GM19240 (cell line): ENCODE data around the gene FBXO46.
"Not testable (repeated sequence)": the region's sequence is repeated elsewhere in the genome, so short reads cannot be mapped to it uniquely, and the experiment has no call there.

ENCODE experiments used
- DNase-seq: peaks from one replicate; pipeline ENCODE4 v3.0.0; 2011; ENCODE audit warnings: low spot score; ENCODE audit not compliant: insufficient read length

Gene FBXO46

DNA sequence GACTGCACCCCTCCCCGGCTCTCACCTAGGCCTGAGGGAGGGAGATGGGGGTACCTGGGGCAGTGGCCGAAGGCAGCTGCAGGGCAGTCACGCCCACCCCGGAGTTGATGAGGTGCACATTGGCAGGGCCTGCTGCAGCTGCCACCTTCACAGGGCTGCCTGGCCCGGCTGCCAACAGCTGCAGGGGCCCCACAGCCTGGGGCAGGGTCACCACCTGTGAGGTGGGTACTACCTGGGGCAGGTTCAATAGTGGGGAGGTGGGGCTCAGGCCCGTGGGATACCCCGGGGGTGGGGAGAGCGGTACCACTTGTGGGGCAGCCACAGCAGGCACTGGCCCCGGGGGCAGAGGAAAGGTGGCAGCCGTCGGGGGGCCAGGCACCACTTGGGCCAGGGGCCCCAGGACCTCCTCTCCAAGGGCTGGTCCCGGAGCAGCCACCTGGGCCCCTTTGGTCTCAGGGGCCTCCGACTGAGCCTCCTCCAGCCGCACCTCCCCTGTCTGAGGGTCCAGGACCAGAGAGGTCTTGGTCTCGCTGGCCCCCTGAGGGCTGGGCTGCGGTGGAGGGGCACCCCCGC, 35.7 kb upstream of the FBXO46 start:
- no peak for DNase-seq

DNA sequence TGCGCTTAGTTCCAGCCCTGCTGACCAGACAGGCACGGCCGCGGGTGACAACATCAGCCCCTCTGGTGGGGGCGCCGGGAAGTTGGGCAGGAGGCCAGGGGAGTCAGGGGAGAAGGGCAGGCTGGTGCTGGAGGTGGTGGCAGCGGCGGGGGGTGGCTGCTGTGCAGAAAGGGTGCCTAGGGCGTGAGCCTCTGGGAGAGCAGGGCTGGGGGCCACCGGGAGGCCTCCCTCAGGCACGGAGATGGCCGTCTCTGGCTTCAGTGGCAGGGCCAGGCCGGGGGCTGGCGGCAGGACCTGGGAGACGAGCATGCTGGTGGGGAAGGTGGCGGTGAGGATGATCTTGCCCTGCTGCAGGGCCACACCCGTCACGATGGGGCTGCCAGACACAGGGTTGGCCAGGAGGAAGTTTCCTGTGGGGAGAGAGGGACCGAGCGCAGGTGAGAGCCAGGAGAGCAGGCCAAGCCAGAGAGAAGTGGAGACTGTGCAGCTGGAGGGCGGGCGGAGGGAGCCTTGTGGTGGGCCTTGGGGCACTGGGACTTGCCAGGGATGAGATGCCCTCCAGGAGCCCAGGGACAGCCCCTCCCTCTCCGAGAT, 35.1 kb upstream of the FBXO46 start:
- no peak for DNase-seq

DNA sequence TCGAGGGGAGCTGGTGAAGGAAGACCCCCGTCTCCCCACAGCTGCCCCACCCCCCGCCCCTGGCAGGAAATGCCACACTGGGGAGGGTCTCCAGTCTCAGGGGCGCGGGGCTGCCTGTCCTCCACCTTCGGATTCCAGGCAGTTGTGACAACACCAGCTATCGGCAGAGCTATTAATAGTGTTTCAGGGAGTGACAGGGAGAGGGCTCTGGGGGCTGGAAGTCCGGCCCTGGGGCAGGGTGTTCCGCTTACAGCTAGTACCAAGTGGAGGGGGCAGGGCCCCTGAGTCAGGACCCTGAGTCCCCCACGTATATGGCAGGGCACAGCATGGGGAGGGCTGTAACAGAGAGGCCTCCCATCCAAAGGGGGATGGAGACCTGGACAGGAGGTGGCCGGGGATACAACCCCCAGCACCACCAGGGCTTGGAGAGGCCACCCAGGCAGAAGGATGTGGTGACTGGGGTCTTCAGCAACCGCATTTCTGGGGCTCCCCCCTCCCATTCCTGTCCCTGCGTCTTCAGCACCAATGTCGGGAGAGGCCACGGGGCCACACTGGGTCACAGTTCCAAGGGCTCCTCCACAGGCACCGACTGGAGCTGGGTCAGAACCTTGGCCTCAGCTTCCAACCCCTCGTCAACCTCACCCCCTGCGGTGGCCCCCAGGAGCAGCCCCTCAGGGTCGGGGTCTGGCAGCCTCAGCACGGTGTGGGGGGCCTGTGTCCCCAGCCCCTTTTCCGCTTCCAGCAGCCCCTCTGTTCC, 34.4 kb upstream of the FBXO46 start:
- no peak for DNase-seq

GRCh38 chr19:45764475-45764874, 33.8 kb upstream of the FBXO46 start:
- DNase-seq, result no peak

- no peak for DNase-seq
These were observed 33.1 kb upstream of the FBXO46 start for GRCh38 chr19:45763691-45764294.

GRCh38 chr19:45762870-45763631, 32.4 kb upstream of the FBXO46 start:
- no peak for DNase-seq

- DNase-seq, result no peak
These were observed 31.0 kb upstream of the FBXO46 start for GRCh38 chr19:45761714-45762113.

GRCh38 chr19:45758921-45759320, 28.2 kb upstream of the FBXO46 start:
- no peak for DNase-seq

- DNase-seq, result no peak
These were observed 27.0 kb upstream of the FBXO46 start for GRCh38 chr19:45757695-45758094.

DNA sequence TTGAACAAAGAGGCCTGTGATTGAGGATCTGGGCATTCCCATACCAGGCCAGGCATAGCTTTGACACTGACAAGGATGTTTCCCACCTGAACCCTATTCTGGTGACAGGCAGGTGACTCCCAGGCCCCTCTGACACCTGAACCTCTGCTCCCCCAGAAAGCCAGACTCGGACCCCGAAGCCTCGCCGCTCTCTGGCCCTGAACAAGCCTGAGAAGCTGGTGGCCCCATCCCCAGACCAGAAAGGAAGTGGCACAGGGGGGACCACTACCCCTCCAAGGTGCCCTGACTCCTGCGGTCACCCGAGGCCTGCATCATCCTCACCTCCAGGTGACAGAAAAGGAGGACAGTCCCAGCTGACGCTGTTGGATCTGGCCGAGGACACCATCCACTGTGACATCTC, 23.6 kb upstream of the FBXO46 start:
- DNase-seq, result no peak

DNA sequence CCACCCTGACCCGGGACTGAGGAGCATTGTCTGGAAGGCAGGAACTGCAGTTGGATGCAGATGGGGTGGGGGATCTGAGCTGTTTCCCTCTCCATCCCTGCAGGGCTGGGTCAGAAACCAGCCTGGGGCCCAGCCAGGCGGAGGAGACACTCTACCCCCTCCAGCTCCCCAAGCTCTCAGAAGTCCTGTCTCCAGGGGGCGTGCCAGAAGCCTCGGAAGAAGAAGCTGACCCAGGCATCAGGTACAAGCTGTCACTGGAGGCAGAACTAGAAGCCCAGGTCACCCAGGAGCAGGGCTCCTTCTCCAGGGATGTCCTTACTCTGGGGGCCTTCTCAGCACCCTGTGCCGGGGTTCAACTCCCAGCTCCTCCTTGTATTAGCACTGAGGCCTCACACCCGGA, 22.9 kb upstream of the FBXO46 start:
- DNase-seq, result no peak

DNA sequence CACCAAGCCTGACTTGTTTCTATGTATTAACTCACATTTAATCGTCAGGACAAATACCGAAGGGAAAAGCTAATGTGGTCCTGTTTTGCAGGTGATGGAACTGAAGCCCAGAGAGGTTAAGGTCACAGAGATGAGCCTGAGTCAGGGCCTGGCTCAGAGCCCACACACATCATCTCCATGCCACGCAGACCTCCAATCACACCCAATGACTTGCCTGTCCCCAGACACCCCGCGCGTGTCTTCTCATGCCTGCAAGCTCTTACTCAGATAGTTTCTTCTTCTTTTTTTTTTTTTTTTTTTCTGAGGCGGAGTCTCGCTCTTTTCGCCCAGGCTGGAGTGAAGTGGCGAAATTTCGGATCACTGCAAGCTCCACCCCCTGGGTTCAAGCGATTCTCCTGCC, 21.9 kb upstream of the FBXO46 start:
- no peak for DNase-seq

DNA sequence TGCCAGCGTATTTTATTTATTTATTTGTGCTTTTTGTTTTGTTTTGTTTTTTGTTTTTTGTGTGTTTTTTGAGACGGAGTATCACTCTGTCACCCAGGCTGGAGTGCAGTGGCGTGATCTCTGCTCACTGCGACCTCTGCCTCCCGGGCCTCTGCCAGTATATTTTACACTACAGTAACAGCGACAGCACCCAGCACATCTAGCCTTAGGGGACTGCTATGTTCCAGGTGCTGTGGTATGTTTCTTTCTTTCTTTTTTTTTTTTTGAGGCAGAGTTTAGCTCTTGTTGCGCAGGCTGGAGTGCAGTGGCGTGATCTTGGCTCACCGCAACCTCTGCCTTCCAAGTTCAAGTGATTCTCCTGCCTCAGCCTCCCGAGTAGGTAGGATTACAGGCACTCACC, 20.8 kb upstream of the FBXO46 start:
- not testable (repeated sequence) for DNase-seq

- DNase-seq, result no peak
These were observed 16.8 kb upstream of the FBXO46 start for GRCh38 chr19:45747513-45747912.

DNA sequence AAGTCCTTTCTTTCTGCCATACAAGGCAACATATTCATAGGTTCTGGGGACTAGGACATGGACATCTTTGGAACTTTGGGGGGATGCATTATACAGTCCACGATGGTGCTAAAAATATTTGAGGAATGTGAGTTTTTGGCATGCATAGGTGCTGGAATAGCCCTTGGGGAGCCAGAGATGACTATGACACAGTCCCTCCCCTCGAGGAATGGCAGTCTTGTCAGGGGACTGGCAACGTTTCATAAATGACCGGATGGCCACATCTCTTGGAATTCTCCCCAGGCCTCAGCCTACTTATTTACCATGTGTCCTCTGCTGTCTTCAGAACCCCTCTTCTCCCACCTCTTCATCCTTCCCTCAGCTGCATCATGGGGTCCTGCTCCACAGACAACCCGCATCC, 16.2 kb upstream of the FBXO46 start:
- no peak for DNase-seq

DNA sequence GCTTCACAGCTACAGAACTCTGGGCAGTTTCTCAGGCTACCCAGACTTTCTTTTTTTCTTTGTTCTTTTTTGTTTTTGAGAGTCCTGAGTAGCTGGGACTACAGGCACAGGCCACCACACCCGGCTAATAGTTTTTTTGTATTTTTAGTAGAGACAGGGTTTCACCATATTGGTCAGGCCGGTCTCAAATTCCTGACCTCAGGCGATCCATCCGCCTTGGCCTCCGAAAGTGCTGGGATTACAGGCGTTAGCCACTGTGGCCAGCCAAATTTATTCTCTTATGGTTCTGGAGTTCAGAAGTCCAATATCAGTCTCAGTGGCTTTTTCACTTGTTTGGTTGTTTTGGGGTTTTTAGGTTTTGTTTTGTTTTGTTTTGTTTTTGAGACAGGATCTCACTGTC, 14.9 kb upstream of the FBXO46 start:
- no peak for DNase-seq

DNA sequence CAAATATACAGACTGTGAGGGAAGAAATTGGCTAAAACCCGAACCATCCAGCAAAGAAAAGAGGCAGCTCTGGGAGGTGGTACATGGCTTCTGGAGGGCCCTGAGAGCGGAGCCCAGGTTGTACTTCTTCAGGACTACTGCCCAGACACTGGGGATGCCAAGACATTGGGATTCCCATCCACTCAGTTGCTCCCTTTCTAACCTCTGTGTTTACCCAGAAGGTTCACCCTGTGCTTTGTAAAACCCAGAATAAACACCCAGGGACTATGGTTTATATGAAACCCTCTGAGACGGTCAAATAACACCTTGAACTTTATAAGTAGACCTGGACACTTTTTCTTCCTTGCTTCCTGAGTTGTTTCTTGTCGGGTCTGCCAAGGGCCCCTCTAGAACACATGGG, 12.3 kb upstream of the FBXO46 start:
- no peak for DNase-seq

DNA sequence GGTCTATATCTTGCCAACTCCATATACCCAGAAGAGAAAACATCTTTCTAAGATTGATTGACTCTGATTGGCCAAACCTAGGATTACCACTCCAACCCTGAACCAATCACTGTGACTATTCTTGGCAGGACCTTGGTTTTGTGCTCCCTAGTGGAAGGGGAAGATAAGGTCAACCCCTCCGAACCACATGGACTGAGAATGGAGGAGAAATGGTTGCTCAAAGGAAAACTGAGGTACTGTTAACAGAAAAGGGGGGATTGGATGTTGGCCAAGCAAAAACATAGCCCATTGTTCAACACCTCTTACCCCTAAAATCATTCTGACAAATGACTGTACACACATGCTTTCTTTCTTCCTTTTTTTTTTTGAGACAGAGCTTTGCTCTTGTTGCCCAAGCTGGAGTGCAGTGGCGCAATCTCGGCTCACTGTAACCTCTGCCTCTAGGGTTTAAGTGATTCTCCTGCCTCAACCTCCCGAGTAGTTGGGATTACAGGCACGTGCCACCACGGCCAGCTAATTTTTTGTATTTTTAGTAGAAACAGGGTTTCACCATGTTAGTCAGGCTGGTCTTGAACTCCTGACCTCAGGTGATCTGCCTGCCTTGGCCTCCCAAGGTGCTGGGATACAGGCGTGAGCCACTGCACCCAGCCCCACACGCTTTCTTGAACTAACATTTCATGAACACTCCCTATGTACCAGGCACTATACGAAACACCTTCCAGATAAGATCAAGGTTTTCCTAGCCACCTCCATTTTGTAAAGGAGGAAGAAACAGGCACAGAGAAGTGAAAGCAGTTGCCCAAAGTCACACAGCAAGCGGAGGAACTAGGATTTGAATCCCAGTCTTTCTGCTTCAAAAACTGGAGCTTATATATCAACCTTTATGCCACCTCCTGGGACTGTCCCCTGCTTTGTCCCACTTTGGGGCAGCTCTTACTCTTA, 9.1 kb upstream of the FBXO46 start:
- DNase-seq, result no peak

DNA sequence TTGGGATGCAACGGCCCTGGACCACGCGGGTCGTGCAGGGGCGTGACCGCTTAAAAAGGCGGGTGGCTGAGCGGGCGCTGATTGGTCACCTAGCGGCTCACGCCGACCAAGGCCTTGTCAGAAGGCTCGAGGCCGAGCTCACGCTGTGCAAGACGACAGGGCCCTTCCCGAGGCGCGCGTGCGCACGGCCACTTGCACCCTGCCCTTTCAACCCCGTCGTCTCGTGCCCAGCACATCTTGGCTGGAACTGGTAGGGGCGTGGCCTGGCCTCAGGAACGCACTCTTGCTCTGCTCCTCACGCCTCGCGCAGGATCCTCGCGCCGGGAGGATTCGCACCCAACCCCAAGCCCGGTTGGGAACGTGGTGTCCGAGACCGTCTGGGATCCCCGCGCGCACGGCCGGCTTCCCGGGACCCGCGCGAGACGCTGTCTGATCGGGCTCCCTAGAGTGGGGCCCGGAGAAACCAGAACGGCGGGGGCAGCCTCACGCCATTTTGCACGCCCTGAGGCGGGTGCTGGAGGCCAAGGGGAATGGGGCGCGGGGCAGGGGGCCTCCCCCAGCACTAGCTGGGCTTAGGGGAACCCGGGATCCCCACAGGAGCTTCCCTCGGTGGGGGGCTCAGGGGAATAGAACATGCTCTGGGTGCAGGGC, 2.6 kb upstream of the FBXO46 start, which contains the start of gene MEIOSIN:
Gene MEIOSIN (plus strand): TSS at position 280 of the 651 bp plus-strand sequence. CDS start 1,938 bp downstream, outside the sequence.
- DNase-seq, result no peak

DNA sequence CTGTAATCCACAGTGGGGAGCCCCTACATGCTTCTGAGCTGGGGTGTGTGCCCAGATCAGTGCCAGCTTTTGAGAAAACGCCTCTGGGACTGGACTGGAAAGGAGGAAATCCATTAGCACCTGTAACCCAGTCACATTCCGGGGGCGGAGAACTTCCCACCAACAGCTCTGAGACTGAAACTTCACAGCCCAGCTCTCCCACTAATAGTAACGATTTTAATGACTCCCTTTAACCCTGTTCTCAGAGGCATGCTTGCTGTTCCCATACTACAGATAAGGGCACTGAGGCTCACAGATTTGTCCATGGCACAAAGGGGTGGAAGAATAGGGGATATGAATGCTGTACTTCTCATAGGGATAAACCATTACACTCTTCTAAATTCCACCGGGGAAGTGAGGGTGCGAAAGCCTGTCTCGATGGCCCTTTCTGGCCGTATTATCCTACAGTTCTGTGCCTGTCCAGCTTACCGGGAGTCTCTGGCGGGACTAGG, 851 bp downstream of the FBXO46 start:
- DNase-seq, result no peak
